Activated CD4-positive, CD25-positive, alpha-beta regulatory T cell treated with anti-CD3 and anti-CD28 coated beads, Interleukin-2, amount 50 U/mL, for 24 hours (primary cell): ENCODE measurements around the gene SLC4A11.

Source experiments
- ATAC-seq, 2 donors: fragments of 150-1000 bp; cut with Tn5 transposase; one replicate each; pipeline ENCODE4 v1.10.0; 2021; ENCODE audit warnings: mild to moderate bottlenecking in 1 of 2, moderate library complexity in 1 of 2

SLC4A11 gene

DNA sequence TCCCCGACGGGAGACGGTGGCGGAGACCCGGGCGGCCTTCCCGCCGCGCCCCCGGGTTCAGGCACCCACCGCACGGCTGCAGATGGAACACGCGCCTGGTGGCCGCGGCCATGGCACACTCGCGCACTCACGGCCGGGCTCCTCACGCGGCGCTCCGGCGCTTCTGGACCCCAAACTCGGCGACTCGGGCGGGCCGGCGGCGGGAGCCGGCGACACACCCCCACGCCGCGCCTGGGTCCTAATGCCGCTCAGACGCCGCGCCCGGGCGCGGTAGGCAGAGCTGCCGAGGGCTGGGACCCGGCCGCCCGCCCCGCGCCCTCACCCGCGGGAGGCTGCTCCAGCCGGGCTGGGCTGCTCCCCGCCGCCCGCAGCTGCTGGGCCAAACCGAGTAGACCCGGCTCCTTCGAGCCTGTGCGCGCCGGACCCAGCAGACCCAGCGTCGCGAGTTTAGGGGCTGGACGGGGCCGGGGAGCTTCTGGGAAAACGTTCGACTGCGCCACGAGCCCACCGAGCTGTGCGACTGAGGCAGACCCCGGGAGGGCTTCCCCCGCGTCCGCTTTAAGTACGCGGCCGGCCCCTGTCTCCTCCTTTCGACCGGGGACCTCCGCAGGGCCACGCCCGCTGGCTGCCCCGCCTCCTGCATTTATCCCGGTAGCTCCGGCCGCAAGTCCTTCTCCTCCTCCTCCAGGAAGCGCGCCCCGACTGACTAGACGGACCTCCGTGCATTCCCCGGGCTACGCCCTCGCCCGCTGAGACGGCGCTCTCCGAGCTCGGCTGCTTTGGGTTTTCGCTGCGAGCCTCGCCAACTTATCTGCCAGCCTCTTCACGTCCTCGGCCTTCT, at the start of gene SLC4A11:
Gene SLC4A11, minus strand, starts transcription at position 165 of the 841 bp plus-strand sequence. Its CDS starts 53 bp downstream, at position 112.
- peak; percentile 63 to 68 for ATAC-seq

DNA sequence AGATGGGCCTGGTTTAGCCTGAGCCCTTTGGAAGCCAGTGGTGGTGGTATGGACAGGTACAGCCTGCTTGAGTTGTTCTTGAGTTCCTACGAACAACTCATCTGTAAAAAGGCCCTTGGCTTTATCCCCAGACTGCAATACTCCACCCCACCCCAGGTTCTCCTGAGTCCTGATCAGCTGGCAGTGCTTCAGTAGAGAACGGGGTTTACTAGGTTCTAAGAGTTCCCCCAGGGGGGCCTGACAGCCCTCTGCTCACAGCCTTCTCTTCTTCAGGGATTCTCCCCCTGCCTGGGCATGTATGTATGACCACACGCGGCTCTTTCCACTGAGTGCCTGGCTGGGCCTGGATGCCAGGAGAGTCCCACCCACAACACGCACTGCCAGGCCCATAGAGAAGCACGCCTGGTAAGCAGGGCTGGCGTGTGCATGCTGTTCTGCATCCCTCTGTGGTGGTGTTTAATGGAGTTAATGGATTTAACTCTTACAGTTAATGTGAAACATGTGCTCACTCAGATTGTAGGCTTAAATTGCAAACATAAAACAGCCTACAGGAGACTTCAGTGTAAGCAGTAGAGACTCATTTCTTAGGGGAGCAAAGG, 44.3 kb upstream of the SLC4A11 start:
- no peak for ATAC-seq

DNA sequence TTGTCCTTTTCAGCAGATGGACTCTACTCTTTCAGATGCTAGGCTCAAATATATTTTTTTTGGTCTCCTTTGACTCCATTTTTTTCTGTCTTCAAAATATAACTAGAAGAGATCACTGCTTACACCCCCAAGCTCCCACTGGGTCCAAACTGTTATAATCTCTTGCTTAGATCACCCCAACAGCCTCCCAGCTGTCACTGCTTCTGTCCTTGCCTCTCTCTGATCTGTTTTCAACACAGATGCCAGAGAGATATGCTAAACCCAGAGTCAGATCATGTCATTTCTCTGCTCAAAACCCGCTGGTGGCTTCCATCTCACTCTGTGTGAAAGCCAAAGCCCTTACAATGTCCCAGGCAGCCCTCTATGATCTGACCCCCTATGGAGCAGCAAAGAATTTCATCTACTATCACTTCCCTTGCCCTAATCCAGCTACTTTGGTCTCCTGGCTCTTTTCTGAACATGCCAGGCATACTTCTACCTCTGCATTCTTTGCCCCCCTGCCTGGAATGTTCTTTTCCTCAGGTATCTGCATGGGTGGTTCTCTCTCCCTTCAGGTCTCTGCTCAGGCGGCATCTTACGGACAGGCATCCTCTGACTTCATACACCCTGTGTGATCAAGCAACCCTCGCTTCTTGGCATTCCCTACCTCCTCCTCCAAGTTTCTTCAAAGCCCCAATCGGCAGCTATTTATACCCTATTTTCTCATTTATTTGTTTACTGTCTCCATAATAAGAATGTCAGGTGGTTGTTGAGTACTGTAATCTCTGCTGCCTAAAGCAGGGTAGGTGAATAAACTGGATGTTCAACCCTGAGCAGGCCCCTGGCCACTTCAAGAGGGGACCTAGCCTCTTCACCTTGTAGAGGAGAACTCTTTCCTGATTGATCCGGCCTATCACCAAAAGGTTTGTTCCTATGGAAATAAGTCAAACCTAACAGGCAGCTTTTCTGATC, 43.6 kb upstream of the SLC4A11 start:
- no peak for ATAC-seq

DNA sequence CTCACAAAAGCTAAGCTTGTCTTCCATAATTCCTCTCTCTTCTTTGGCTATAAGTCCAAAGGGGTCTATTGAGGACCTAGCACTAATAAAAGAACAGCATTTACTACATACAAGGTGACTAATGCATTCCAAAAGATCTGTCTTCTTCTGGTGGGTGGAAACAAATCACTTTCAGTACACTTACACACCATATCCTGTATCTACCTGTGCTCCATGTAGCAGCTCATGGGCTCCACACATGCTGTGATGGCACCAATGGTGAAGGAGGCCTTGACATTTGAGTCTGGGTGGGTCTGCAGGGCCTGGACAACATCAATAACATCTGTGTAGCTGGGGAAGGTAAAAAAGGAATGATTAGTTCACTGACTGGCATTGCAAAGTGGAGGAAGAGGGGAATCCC, 42.4 kb upstream of the SLC4A11 start:
- ATAC-seq = no peak

DNA sequence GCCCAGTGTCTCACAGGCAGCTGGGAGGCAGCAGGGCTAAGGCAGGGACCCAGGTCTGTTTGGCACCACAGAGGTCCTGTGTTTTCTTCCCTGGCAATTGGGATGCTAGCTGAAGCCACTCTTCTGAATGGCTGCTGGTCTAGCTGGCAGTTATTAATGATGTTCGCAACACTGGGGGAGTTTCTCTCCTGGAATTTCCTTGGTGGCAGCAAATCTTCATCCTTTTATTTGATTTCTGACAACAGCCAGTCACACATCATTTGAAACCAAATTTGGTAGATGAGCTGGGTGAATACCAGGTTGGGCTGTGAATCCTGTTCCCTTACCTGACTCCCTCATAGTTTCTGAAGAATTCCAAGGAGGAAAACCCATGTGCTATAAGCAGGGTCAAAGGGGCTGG, 40.8 kb upstream of the SLC4A11 start:
- no peak for ATAC-seq

DNA sequence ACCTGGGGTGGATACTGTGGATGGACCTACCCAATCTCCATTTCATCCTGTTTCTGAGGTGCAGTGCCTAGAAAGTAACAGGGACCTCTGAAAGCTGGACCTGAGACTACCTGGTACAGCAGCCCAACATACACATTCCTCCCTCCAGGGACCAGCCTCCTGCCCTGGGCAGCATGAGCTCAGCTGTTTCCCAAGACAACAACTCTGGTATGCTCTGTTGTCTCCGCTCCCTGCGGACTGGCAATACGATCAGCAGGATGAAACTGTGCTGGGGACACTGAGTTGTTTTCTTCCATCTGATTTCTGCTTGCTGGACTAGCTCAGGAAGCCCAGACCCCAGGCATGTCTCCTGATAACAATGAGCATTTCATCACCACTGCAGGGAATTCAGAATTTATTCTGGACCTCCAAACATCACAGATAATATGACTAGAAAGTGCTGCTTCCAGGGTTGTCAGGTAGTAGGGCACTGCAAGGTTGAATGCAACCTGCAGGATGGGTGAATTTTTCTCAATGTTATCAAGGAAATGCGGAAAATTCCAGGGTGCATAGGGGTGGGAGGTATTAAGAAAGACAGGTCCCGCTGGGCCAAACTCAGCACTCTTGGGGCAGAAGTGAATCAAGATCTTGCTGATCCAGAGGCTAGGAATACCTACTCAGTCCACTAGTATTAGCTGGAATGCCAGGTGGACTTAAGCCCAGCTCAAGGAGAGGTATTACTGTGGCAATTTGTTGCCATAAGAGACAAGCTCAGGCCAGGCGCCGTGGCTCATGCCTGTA, 38.9 kb upstream of the SLC4A11 start:
- ATAC-seq = no peak

DNA sequence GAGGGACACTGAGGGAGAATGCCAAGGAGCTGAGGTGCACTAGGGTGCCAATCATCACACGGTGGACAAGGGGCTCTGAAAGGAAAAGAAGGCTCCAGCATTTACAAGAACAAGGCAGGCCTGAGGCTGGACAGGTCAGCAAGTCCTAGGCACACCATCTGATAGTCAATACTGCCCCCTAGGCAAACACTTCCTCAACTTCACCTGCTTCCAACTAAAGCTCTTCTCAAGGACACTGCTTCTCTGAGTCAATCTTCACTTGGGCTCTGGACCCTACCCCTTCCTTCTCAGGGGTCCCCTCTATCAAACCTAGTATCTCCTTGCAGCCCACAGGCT, 37.7 kb upstream of the SLC4A11 start:
- ATAC-seq = no peak

DNA sequence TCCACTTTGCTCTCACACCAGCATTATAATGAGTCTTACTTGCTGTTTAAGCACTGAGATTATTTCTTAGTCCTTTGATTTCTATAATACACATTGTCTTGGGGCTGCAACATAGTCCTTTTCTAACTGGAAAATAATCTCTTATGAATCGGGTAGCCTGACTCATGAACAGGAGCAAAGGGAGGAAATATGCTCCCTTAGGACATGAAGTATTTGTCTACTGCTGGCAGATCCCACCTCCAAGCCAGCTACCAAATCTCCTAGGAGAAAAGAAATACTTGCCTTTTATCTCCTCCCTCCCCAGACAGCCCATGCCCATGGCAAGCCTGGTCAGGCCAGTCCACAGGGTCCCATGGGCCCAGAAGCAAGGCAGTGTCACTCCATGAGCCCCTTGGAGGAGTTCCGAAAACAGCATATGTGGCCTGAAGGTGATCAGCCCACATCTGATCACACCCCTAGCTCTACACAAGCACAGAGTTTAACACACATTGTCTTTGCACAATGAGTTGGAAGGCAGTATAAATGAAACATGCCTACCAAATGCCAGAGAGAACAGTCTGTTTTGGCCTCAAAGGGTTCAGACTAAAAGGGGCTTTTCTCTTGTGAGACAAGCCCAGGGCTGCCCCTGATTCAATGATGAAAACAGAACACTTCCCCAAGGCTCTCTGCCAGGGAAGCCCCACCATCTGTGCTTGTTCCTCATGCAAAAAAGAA, 37.1 kb upstream of the SLC4A11 start:
- ATAC-seq = no peak

DNA sequence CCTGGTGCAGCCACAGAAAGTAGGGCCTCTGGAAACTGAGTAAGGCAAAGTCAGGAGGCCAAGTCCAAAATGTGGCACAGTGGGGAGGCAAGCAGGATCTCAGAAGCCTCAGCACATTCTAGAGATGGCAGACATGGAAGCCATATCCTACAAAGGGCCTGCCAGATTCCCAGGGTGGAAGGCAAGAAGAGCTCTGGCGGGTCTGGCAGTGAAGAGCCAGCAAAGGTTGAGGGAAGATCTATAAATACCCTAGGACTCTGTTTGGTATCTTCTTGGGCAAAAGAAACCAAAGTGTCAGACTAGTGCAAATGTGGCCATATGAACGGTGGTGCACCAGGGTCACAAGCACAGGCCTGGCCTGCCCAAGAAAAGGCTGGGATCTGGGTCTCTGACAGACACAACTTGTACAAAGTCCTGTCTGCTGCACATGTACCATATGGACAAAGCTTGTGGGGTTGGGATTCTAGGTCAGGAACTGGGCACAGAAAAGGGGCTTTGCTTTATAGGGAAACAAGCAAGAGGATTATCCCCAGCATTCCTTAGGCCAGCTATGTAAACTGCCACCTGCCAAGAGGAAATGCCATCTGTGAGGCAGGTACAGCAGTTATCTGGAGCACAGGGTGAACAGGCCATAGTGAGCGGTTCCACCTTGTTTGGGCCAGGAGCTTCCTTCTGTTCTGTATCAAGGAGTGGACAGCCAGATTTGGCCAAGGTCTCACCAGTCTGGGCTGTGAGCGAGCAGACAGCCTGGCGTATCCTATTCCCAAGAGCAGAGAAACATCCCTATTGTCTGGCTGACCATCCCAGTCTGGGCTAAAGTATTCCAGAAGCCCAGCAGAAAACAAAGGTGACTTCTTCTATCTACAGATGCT, 36.3 kb upstream of the SLC4A11 start:
- no peak for ATAC-seq

DNA sequence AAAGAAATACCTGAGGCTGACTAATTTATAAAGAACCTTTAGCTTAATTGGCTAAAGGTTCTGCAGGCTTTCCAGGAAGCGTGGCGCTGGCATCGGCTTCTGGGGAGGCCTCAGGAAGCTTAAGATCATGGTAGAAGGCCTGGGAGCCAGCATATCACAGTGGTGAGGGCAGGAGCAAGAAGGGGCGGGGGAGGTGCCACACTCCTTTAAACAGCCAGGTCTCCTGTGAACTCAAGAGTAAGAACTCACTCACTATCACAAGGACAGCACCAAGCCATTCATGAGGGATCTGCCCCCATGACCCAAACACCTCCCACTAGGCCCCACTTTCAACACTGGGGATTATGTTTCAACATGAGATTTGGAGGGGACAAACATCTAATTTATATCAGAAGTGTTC, 34.4 kb upstream of the SLC4A11 start:
- ATAC-seq = no peak

DNA sequence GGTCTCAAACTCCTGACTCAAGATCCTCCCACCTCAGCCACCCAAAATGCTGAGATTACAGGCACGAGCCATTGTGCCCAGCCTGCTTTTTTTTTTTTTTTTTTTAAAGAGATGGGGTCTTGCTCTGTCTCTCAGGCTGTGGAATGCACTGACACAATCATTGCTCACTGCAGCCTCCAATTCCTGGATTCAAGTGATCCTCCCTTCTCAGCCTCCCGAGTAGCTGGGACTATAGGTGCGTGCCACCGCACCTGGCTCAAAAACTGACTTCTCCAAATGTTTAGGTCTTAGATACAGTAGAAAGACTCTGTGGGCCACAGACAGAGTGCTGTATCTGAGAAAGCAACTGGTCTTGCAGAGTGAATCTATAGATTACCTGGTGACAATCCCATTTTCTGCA, 31.1 kb upstream of the SLC4A11 start:
- ATAC-seq = no peak

DNA sequence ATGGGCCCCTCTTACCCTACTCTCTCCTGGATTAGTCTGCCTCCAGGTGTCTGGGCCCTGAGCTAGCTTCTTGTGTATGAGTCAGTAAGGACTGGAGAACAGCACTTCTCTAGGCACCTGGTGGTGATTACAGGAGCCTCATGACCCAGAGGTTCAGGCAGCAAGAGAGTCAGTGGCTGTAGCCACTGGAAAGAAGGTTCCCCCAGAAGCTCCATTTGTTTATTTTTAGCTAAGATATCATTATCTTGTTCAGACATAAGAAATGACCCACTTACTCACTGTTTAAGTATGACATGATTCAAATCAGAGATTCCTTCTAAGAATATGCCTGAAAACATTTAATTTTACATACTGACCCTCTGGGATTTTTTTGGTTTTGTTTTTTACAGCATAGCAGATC, 23.6 kb upstream of the SLC4A11 start:
- no peak for ATAC-seq

DNA sequence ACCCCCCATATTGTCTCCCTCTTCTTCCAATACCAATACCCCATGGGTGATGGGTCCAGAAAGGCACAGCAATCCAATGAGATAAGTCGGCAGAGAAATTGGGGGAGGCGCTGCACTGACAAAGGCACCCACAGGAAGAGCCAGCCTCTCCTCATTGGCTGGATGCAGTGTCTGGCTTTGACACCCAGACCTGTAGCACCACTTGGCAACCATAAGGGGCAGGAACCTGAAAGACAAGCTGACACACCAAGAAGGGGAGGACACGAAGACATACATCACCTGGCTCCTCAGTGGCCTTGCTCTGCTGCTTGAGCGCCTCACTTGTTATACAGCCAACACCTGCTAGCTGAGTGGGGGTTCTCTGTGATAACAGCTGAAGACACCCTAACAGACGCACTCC, 19.4 kb upstream of the SLC4A11 start:
- ATAC-seq = no peak

DNA sequence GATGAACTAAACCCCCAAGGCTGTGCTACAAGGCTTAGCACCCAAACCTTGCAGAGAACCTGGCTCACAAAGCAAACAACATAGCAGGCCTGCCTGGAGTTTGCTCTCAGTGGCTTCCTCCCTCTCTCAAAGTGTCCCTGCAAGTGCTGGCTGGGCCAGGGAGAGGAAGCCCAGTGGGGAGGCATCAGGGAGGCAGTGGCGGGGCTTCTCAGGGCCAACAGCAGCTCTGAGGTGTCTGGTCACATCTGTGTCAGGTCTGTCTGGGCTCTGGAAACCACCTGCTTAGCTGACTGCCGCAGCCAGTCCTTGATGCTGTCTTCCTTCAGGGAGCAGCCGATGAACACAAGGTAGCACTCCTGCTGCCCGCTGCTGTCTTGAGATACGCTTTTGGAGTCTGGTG, 16.7 kb upstream of the SLC4A11 start:
- no peak for ATAC-seq

DNA sequence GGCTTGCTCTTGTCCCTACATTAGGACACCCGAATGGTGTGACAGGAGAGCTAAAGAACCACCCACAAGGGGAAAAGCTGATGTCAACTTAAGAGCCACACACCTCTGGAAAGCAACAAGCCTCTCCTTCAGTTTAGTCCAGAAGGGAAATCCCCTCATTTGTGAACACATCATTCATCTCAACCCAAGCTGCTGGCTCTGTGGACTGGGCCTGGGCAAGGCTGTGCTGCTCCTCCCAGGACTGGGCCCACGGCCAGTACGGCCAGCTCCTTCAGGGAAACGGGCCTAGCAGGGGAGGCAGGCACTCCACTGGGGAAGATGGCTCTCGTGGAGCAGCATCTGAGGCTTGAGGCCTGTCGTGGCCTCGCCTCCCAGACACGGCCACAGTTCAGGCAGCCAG, 12.8 kb upstream of the SLC4A11 start:
- peak in 1 of 2 donors; percentile 42 for ATAC-seq

DNA sequence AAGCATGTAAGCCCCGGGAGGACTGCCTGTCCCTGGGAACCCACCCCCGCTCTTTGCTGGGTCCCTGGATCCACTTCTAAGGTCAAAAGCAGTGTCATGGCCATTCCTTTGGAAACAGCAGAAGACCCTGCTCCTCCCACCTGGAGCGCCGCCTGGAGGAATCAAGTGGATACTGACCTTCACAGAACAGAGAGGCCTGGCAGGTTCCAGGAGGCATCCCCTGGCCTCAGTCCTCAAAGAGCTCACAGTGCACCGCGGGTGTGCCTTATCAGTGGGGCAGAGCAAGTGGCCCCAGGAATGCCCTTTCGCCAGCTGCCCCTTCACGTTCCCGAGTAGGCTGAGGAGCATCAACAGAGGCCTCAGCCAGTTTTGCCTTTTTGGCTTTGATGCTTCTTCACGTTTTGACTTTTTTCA, 11.1 kb upstream of the SLC4A11 start:
- ATAC-seq = no peak

DNA sequence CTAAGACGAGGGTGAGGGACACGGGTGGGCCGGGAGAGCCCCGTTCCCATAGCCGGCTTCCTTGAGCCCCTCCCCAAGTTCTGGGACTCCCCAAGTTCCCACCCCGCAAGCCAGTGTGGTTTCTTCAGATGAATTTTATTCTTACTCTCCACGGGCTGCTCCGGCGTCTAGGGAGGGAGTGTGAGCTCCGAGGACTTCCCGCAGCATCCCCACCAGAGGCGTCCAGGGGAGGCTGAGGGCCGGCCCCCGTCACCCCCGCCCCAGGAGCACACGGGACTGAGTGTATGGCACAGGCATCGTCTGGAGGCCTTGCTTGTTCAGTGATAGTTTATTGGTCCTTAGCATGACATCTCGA, 10.0 kb upstream of the SLC4A11 start:
- no peak for ATAC-seq

DNA sequence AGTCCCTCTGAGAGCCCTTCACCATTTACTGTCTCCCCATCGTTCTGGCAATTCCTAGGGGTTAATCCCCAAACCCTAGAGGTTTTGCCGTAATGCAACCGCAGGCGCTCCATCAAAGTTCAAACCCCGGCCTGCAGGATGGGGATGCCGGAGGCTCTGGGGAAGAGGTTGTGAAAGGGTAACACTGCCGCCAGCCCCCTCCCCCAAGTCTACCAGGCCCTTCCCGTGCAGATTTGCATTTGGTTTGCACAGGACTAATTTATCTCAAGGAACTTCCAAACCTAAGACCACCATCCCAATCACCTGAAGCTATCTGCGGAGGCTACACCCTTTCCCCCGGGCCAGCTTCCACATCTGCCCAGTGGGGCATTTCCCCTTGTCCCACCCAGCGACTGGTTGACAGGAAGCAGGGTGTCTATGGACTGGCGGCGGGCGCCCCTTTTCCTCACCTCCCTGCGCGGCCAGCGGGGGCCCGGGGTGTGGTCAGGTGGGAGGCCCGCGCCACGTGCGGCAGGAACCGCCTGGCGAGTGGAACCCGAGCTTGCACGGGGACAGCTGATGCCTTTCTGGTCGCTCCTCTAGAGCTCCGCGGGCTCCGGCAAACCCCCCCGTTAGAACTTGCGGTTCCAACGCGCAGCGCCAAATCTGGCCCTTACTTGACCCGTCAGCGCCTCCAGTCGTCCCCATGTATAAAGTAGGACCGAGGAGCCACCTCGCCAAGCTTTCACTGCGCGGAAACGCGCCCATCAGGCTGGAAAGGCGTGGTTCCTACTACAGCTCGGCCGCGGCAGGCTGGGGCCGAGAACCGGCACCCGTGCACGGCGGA, 9.4 kb upstream of the SLC4A11 start:
- peak; percentile 42 to 60 for ATAC-seq

DNA sequence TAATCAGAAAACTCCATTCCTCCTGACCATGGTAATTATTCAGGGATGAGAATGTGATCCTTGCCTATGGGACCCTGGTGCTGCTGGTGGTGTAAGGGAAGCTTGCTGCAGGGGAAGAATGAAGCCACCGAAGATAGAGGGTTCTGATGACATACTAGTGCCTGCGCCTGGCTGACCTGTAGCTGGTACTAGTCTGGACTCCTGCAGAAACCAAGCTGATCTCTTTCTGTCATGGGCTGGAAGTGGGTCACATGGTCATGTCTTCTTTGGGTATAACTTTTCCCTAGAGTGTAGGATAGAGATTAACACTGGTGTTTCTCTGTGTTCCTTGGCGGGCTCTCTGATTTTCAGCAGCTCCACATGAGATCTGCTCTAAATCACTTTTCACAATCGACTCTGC, 8.6 kb upstream of the SLC4A11 start:
- ATAC-seq = no peak

DNA sequence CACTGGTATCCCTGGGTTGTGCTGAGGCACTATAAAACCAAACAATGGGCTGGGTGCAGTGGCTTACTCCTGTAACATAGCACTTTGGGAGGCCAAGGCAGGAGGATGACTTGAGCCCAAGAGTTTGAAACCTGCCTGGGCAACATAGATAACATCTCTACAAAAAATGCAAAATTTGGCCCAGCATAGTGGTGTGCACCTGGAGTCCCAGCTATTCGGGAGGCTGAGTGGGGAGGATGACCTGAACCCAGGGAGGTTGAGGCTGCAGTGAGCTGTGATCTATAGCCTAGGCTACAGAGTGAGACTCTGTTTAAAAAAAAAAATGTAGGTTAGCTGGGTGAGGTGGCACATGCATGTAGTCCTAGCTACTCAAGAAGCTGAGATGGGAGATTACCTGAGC, 7.7 kb upstream of the SLC4A11 start:
- ATAC-seq = no peak
